Activated CD4-positive, CD25-positive, alpha-beta regulatory T cell treated with anti-CD3 and anti-CD28 coated beads, Interleukin-2, amount 50 U/mL, for 72 hours (primary cell): Measurements from ENCODE around the gene INPP5K.
"Not testable (repeated sequence)": the region's sequence is repeated elsewhere in the genome, so short reads cannot be mapped to it uniquely, and the experiment has no call there.

ENCODE experiments used
- DNase-seq: peaks from one replicate; pipeline ENCODE4 v3.0.0; 2021

The INPP5K gene

DNA sequence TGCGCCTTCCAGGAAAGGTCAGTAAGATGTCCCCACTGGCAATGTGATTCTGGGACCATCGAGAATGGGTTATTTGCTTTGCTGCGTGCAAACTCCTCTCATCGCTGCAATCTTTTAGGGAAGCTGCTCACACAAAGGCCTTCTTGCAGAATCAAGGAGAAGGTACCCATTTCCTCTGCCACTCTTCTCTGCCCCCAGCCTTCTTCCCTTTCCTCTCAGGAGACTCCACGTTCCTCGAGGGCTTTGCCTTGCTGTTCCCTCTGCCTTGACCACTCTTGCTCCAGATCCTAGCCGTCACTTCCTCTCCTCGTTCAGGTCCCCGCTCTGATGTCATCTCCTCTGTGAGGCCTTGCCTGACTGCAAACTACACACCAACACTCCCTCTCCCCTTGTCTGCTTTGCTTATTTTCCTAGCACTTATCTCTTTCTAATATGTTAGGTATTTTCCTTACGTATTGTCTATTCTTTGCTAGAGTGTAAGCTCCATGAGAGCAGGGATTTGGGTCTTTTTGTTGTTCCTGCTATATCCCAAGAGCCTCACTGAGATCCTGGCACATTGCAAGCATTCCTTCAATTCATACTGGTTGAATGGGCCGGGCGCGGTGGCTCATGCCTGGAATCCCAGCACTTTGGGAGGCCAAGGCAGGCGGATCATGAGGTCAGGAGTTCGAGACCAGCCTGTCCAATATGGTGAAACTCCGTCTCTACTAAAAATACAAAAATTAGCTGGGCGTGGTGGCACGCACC, 55.0 kb downstream of the INPP5K start:
- no peak for DNase-seq

DNA sequence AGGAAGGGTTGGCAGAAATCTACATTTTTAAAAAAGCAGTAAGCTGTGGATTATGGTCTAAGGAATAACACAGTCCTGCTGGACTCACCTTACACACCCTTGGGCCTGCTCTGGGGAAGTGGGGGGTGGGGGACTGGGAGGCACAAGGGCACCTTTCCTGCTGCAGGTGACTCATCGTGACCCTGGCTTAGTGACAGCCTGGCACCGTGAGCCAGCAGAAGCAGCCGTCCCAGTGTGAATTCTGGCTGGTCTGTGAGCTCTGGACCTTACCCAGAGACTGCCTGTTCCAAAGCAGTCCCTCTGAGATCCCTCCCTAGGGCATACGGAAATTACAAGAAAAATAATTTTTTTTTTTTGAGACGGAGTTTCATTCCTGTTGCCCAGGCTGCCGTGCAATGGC, 56.2 kb downstream of the INPP5K start:
- no peak for DNase-seq

DNA sequence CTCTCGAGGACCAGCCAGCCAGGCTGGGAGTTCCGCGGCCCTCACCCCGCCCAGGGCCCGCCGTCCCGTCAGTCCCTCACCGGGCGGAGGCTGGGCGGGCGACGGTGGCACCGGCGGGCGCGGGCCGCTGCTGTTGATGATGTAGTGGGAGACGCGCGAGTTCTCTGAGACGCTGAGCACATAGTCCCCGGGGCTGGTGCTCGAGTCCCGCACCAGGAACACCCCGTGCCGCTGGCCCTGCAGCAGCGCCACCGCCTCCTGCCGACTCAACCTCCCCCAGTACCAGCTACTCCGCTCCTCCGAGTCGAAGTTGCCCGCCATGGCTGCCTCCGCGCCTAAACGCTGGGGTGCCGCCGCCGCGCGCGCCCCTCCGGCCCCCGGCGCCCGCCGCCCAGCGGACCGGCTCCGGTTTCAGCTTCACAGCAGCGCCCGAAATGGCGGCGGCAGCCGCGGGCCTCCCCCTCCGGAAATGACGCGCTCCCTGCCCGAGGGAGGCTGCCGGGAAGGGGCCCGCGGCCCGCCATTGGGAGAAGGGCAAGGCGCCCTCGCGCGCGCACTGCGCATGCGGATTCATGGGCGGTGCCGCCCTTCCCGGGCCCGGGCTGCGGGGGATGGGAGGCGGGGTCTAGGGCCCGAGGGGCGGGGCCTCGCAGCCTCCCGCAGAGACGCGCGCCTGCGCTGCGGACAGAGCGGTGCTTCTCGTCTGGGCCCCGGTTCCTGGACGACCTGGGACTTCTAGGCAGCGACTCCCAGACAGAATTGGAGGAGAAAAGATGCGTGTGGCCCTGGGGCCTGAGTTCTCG, 60.4 kb downstream of the INPP5K start, which contains the start of gene CRK:
Gene CRK, minus strand, starts transcription at position 436 of the 803 bp plus-strand sequence. Its CDS starts 115 bp downstream, at position 321.
- DNase-seq = peak; percentile 99

- peak; percentile 56 for DNase-seq
Measured at GRCh38 chr17:1455291-1455796, 61.1 kb downstream of the INPP5K start.

DNA sequence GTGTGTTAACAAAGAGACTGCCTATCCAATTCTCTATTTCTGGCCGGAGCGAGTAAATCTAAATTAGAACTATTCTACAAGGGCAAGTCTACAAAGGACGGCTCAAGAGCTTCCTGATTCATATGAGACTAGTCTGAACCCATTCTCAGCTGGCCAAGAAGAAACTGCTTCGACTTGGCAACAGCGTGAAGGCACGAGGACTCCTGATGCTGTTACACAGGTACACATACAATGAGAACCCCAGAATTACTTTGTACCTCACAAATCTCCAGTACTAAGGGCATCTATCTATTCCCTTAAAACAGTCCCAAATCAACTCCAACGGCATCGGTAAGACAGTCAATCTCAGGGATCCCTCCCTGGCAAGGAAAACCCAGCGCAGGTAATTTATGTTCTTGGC, 61.9 kb downstream of the INPP5K start:
- no peak for DNase-seq

DNA sequence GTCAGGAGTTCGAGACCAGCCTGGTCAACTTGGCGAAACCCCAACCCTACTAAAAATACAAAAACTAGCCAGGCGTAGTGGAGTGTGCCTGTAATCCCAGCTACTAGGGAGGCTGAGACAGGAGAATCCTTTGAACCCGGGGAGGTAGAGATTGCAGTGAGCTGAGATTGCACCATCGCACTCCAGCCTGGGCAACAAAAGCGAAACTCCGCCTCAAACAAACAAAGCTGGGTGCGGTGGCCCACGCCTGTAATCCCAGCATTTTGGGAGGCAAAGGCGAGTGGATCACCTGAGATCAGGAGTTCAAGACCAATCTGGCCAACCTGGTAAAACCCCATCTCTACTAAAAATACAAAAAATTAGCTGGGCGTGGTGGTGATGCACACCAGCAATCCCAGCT, 62.7 kb downstream of the INPP5K start:
- not testable (repeated sequence) for DNase-seq

DNA sequence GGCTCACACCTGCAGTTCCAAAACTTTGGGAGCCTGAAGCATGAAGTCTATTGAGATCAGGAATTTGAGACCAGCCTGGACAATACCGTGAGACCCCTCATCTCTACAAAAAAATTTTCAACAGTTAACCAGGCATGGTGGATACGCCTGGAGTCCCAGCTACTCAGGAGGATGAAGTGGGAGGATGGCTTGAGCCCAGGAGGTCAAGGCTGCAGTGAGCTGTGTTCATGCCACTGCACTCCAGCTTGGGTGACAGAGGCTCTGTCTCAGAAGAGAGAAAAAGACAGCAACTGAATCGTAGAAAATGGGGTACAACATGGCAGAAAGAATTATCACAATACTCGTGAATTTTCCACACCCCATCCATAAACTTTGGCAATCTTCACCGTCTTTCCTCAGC, 63.6 kb downstream of the INPP5K start:
- DNase-seq = no peak

DNA sequence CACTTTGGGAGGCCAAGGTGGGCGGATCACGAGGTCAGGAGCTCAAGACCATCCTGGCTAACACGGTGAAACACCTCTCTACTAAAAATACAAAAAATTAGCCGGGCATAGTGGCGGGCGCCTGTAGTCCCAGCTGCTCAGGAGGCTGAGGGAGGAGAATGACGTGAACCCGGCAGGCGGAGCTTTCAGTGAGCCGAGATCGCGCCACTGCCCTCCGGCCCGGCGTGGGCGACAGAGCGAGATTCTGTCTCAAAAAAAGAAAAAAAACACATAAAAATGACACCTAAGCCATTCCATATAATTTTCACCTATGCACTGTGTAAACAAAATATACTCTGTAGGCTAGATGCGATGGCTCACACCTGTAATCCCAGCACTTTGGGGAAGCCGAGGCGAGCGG, 66.2 kb downstream of the INPP5K start:
- not testable (repeated sequence) for DNase-seq

GRCh38 chr17:1449412-1449967, 66.9 kb downstream of the INPP5K start:
- DNase-seq = no peak

- no peak for DNase-seq
Measured at GRCh38 chr17:1447052-1447451, 69.4 kb downstream of the INPP5K start.

DNA sequence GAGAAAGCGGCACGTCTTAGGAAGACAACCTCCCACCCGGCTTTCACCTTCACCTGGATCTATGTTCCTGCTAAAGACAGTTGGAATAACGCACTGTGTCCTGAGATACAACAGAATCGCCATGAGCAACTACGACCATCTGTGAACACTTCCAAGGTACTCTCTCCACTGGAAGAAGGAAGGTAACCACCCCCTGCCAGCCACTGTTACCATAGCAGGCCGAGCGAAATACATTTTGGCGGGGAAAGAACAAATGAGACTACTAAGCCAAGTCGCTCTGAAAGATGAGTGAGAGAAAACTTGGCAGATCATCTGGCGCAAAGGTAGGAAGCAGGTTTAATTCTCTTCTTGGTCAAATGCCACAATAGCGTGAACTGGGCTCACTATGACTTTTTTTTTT, 70.2 kb downstream of the INPP5K start:
- DNase-seq = no peak

DNA sequence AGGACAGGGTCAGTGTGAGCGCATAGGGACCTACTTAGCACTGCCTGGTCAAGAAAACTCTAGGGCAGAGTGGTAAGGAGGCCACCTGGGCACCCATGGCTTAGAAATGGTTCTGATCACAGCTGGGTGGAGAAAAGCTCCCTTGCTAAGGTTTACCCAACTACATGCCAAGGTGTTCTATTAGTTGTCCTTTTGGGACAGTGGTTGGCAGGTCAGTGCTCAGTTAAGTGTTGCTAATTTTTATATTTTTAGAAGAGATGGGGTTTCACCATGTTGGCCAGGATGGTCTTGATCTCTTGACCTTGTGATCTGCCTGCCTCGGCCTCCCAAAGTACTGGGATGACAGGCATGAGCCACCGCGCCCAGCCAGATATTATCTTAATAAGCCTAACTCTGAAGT, 70.7 kb downstream of the INPP5K start:
- DNase-seq = not testable (repeated sequence)
